HS-5 (cell line): Measurements from ENCODE around the gene TLE5.
"Not testable (repeated sequence)": the region's sequence is repeated elsewhere in the genome, so short reads cannot be mapped to it uniquely, and the experiment has no call there.

Source experiments
- DNase-seq: peaks from one replicate; pipeline ENCODE4 v3.0.0-alpha.2; 2012; ENCODE audit warnings: low read depth

TLE5 gene

DNA sequence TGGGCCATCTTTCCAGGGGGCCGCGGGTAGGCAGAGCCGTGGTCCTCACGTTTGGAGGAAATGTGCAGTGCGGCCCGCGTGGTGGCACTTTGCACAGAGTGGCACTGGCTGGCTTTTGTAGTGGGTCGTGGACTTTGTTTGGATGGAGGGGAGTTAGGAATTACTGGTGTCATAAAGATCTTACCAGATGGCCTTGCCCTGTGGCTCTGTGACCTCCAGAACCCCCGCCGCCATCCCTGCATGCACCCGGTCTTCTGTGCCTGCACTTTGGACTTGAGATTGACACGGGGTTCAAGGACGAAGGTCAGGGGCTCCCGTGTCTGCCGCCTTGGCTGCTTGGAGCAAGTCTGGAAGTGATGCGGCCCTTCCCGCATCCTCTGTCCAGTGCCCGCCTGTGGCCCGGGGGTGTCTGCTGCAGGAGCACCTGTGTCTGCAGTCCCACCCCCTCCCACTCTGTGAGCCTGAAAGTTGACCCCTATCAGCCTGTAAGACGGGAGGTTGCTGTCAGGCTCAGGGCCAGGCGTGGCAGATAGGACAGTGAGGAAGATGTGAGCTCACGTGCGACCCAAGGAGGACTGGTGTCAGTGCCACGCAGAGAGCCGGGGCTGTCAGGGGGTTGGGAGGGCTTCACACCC lies 34.1 kb upstream of the TLE5 start:
- DNase-seq = no peak

DNA sequence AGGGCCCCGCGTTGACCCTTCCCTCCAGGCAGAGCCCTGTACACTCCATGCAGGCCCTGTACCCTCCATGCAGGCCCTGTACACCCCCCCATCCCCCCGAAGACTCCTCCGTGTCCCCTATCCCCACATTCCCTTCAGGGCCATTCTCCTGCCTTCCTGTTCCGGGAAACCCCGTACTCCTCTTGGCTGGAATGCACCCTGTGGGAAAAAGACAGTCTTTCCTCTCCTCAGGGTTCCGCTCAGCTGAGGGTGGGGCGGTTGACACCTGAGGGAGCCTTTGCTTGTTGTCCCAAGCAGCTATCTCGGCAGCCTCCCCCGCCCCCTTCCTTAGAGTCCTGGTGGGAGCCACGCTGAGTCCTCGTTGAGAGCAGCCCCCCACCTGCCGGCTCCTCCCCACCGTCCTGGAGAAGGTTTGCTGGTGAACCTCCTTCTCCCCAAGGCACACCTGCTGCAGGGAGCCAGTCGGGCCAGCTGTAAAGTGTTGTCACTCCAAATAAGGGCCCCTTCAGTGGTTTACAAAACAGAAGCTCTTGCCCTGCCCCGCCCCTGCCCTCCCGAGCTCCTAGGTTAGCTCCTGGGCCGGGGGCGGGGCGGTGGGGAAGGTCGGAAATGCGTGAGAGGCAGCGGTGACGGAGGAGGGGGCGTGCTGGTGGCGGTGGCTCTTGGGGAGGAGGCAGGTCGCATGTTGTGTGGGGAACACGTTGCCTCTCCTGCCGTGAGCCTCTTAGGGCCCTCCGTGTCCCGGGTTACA lies 33.3 kb upstream of the TLE5 start:
- DNase-seq = no peak

DNA sequence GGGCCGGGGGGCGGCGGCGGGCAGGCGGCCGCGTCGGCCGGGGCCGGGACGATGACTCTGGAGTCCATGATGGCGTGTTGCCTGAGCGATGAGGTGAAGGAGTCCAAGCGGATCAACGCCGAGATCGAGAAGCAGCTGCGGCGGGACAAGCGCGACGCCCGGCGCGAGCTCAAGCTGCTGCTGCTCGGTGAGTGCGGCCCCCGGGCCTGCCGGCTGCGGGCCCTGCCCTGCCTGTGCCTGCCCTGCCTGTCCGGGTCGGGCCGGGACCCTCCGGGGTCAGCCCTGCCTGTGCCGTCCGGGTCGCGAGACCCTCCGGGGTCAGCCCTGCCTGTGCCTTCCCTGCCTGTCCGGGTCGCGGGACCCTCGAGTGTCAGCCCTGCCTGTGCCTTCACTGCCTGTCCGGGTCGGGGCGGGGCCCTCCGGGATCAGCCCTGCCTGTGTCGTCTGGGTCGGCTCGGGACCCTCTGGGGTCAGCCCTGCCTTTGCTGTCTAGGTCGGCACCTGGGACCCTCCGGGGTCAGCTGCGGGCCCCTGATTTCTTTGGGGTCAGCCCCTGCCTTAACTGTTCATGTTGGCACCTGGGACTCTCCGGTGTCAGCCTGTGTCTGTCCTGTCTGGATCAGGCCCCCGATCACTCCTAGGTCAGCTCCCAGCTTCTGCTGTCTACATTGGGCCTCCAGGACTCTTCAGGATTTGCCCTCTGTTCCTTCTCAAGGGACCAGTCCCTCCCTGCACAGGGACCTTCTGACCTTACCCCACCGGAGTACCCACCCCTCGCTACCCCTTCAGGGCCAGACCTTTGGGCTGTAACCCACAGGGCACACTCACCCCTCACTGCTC lies 32.5 kb upstream of the TLE5 start:
- DNase-seq = no peak

DNA sequence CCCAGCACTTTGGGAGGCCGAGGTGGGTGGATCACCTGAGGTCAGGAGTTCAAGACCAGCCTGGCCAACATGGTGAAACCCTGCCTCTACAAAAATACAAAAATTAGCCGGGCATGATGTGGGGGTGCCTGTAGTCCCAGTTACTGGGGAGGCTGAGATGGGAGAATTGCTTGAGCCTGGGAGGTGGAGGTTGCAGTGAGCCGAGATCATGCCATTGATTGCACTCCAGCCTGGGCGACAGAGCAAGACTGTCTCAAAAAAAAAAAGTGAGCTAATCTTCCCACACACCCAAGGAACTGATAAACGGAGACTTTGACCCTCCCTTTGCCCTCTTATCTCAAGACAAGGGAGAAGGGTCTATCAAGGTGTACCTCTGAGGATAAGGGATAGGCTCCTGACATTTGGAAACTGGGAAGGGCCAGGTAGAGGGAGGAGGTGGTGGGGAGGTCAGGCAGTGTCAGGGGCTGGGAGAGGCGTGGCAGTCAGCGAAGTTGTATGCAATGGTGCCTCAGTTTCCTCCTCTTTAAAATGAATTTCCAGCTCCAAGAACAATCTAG lies 27.1 kb upstream of the TLE5 start:
- not testable (repeated sequence) for DNase-seq

DNA sequence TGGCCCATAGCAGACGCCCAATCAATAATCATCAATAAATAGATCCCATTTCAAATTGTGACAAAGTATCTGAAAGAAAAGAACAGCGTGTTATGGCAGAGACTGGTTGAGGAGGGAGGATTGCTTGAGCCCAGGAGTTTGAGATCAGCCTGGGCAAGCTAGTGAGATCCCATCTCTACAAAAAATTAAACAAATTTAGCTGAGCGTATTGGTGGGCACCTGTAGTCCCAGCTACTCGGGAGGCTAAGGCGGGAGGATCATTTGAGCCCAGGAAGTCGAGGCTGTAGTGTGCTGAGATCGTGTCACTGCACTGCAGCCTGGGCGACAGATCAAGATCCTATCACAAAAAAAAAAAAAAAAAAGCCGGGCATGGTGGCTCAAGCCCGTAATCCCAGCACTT lies 25.5 kb upstream of the TLE5 start:
- no peak for DNase-seq

DNA sequence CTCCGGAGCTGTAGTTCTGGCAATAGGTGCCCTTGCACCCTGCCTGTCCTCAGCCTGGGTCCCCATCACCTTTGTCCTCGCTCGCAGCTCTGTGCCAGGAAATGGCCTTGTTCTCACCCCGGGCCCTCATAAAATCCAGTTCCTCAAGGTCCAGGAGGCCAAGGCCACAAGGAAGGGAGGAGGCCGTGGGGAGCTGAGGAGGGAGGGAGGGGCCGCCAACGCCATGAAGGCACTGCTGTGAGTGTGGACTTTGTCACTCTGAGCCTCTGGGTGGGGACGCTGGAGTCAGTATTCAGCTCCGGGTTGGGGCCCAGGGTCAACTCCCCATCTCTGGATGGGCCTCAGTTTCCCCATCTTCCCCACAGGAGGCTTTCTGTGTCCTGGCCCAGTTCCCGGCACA lies 22.6 kb upstream of the TLE5 start:
- no peak for DNase-seq

DNA sequence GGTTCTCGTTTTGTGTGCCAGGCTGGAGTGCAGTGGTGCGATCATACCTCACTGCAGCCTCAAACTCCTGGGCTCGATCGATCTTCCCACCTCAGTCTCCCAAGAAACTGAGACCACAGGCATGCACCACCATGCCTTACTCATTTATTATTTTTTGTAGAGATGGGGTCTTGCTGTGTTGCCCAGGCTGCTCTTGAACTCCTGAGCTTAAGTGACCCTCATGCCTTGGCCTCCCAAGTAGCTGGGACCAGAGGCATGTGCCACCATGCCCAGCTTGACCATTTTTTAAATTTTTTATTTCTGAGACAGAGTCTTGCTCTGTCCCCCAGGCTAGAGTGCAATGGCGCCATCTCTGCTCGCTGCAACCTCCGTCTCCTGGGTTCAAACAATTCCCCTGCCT lies 21.7 kb upstream of the TLE5 start:
- DNase-seq = no peak

DNA sequence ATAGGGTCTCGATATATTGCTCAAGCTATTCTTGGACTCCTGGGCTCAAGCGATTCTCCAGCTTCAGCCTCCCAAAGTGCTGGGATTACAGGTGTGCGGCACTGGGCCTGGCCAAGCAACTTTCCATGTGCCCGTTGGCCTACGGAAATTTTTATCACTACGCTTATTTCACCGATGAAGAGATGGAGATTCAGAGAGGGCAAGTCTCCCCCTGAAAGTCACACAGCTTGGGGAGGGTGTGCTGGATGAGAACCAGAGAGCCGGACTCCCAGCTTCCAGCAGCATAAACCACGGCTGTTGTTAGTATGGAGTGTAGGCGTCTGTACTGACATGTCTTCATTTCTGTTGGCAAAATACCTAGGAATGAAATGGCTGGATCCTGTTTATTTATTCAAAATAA lies 20.0 kb upstream of the TLE5 start:
- no peak for DNase-seq

DNA sequence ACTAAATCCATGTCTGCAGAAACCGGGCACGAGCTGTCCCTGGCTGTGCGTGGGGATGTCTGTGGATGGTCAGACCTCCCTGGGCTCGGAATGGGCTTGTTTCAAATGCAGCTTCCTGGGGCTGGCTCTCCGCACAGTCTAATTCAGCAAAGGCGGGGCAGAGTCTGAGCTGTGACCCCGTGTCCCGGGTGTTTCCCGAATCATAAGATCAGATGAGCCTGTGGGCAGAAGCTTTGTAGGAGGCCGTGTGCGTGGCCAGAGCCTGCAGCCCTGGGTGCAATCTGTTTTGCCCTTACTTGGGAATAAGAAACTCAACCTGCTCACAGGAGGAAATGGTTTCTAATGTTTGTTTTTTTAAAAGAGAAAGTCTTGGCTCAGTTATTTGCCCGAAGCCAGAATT lies 18.0 kb upstream of the TLE5 start:
- DNase-seq = no peak

DNA sequence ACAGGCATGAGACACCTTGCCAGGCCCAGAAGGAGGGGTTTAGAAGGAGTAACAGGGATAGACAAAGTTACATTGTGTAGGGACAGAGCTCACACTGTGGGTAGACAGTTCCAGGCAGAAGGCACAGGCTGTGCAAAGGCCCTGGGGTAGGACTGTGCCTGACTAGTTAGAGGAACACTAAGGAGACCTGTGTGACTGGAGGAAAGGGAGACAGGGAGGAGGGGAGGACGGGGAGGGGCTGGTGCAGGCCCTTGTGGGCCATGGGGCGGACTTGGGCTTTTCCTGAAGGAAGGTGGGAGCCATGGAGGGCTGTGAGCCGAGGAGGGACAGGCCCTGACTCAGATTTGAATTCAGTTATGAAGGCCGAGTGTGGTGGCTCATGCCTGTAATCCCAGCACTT lies 17.3 kb upstream of the TLE5 start:
- DNase-seq = no peak

DNA sequence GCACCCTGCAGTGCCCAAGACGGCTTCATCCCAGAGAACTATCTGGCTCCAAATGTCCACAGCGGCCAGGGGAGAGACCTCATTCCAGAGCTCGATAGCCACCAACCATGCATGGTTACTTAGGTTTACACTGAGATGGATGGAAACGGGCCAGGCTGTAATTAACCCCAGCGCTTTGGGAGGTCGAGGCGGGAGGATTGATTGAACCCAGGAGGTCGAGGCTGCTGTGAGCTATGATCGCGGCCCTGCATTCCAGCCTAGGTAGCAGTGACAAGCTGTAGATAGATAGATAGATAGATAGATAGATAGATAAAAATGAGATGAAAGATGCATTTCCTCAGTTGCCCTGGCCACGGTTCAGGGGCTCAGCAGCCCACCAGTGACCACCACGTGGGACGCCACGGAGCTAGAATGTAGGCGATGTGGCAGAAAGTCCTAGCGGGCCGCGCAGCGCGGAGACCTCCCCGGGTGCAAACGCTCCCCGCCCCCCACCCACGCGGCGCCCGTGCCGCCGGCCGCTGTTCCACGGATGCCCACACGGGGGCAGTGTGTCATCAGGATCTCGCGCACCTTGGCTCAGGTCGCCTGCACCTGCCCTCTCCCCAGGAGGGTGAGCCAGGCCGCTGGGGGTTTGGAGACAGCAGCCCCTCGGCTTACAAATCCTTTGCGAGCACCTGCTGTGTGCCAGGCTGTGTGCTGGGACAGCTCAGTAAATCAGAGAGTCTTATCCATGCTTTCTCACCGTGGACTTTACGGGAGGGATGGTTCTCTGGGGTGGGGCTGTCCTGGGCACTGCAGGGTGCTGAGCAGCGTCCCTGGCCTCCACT lies 13.5 kb upstream of the TLE5 start:
- DNase-seq = no peak

DNA sequence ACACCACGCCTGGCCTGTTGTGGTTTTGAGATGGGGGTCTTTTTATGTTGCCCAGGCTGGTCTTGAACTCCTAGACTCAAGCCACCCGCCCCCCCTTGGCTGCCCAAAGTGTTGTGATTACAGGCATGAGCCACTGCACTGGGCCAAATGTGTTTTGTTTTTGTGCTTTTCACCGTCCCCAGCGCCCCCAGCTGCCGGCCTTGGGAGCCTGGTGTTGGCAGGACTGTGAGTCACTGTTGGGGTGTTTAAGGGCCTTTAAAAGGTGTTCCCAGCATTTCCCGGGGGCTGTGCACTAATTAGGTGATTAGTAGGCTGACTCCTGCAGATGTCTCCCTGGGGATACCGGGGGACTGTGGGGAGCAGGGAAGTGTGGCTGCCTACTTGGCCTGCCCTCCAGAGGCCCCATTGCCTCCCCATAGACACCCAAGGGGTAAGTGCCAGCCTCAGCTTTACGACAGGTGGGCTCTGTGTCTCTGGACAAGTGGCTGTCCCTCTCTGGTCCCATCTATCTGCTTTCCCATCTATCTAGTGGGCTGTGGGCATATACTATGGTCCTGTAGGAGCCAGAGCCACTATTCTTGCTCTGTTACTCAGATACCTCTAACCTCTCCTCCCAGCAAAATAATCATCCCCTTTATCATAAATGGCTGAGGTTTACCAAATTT lies 11.8 kb upstream of the TLE5 start:
- DNase-seq = no peak

DNA sequence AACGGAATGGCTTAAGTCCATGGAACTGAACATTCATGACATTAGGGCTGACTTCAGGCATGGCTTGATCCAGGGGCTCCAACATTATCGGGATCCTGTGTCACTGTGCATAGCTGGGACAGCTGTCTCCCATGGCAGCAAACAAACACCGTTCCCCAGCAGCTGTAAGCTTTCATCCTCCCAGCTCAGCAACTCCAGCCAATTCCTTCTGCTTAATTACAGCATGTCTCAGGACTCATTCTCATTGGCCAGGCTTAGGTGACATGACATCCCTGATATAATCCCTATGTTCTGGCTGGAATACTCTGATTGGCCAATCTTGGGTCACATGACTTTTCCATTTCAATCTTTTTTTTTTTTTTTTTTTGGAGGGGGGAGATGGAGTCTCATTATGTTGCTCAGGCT lies 10.9 kb upstream of the TLE5 start:
- DNase-seq = no peak

DNA sequence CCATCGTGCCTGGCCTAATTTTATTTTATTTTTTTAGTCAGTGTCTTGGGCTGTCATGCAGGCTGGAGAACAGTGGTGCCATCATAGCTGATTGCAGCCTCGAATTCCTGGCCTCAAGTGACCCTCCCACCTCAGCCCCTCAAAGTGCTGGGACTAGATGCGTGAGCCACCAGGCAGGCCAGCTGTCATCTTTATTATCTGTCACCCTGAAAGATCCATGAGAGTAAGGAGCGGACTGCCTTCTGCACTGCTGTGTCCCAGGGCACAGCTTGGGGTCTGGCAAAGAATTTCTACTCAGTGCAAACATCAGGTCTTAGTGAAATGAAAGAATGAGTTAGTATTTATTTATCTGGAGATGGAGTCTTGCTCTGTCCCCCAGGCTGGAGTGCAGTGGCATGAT lies 9.5 kb upstream of the TLE5 start:
- DNase-seq = no peak

DNA sequence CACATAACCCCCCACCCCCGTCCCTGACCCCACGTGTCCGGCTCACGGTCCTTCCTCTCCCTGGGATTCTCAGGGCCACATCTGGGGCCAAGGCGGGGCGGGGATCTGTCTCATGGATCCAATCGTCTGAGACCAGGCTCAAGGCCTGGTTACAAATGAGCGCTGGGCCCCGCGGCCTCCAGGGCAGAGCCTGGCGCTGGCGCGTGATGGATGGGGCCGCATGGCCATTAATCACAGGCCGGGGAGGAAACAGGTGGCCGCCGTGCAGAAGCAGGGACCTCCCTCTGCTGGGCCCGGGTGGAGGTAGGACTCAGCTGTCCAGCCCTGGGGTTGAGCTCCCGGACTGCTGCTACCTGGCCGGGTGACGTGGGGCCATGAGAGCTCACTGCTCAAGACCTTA lies 5.8 kb upstream of the TLE5 start:
- DNase-seq = no peak

DNA sequence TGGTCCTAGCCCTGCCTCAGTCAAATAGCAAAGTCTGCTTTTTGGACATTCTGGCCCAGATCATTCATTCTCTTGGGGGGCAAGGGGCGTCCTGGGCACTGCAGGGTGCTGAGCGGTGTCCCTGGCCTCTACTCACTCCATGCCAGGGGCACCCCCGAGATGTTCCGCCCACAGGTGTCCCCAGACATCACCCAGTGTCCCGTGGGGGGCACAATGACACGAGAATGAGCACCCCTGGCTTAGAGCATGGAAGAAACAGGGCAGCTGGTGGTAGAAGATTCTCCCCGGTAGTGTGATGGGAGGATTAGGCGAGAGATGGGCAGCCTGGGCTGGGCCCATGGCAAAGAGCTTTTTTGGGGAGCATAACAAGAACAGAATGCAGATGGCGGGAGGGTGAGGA lies 5.3 kb upstream of the TLE5 start:
- DNase-seq = no peak

DNA sequence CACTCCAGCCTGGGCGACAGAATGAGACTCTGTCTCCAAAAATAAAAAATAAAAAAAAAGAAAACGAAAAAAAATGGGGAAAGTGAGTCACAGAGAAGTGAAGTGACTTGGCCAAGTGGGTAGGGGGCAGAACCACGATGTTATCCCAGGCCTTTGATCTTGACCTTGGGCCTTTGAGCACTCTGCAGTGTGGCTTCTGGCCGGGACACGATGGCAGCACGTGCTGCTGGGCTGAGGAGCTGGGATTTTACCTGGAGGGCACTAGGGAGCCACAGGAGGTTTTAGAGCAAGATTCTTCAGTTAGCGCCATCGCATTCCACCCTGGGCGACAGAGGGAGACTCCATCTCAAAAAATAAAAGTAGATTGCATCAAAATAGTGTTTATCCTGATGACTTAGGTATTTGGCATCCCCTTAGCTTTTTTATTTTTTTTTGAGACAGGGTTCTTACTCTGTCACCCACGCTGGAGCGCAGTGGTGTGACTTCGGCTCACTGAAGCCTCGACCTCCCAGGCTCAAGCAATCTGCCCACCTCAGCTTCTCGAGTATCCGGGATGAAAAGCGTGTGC lies 4.3 kb upstream of the TLE5 start:
- DNase-seq = no peak

DNA sequence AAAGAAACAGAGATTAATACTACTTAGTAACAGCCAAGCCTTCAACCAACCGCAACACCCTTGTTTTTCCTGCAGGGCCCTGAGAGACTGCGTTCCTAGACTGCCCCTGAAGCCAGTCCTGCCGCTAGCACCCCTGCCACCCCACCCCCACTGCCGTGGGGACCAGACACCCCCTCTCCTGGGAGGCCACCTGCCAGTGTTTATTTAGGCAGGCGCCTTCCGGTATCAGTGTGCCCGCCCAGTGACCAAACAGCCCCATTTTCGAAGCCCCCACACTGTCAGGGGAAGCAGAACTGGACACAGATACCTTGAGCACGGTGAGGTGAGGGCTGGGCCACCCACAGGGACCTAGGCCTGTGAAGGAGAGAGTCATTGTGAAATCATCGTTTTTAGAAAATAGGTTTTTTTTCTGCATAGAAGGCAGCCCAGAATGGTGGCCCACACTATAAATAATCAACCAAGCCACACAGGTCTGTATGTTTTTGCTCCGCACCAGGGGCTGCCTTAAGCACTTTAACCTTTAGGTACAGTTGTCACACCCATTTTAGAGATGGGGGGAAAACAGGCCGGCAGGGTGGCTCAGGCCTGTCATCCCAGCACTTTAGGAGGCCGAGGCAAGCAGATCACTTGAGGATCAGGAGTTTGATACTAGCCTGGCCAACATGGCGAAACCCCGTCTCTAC lies 3.5 kb upstream of the TLE5 start:
- no peak for DNase-seq

DNA sequence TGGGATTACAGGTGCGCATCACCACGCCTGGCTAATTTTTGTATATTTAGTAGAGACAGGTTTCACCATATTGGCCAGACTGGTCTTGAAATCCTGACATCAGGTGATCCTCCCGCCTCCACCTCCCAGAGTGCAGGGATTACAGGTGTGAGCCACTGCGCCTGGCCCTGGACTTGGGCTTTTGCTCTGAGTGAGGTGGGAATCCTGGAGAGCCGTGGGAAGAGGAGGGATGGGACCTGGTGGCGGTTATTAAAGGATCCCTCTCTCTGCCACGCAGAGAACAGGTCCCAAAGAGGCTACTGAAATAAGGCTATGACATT lies 1.7 kb upstream of the TLE5 start:
- no peak for DNase-seq
